Activated T-cell treated with anti-CD3 and anti-CD28 coated beads, Interleukin-2, amount 50 U/mL, for 72 hours (primary cell): ENCODE measurements around the gene ISCU. TPM values are rescaled to one million over a fixed set of nuclear protein-coding genes. Genes with fewer than 3 reads are reported as not detected.
"Not testable (repeated sequence)": the region's sequence is repeated elsewhere in the genome, so short reads cannot be mapped to it uniquely, and the experiment has no call there.

Experiments
- ATAC-seq, 2 donors: fragments of 150-1000 bp; cut with Tn5 transposase; replicated peaks in 1 of 2; 2 replicates each; pipeline ENCODE4 v1.10.0; 2021; ENCODE audit warnings: moderate library complexity in 2 of 2, mild to moderate bottlenecking in 1 of 2
- DNase-seq, 2 donors: peaks; one replicate each; pipeline ENCODE4 v3.0.0; 2021 to 2022; ENCODE audit warnings: mixed read lengths in 1 of 2
- H3K27ac Mint-ChIP-seq: one replicate; pipeline ENCODE4 v1.8.0; 2022; ENCODE audit warnings: mild to moderate bottlenecking, moderate library complexity, mixed read lengths
- H3K27me3 Mint-ChIP-seq: one replicate; pipeline ENCODE4 v1.8.0; 2022; ENCODE audit warnings: low read depth, mixed read lengths
- H3K36me3 Mint-ChIP-seq, 2 donors: one replicate each; pipeline ENCODE4 v1.8.0; 2022; ENCODE audit warnings: mixed read lengths in 2 of 2, mild to moderate bottlenecking in 1 of 2; ENCODE audit not compliant: insufficient read depth in 2 of 2
- H3K4me1 Mint-ChIP-seq: one replicate; pipeline ENCODE4 v1.8.0; 2022; ENCODE audit warnings: low read depth, mixed read lengths
- H3K4me3 Mint-ChIP-seq, 2 donors: one replicate each; pipeline ENCODE4 v1.8.0; 2022; ENCODE audit warnings: mild to moderate bottlenecking in 2 of 2, mixed read lengths in 2 of 2, moderate library complexity in 2 of 2
- H3K9me3 Mint-ChIP-seq, 2 donors: one replicate each; pipeline ENCODE4 v1.8.0; 2022; ENCODE audit warnings: mixed read lengths in 2 of 2
- total RNA-seq, 2 donors: library from RNA; stranded (reverse); gene quantifications; one replicate each; pipeline ENCODE4 v1.2.3, GENCODE V29; 2022

ISCU gene
- total RNA-seq, 2 donors from 2014 or later = 115 to 139 TPM

DNA sequence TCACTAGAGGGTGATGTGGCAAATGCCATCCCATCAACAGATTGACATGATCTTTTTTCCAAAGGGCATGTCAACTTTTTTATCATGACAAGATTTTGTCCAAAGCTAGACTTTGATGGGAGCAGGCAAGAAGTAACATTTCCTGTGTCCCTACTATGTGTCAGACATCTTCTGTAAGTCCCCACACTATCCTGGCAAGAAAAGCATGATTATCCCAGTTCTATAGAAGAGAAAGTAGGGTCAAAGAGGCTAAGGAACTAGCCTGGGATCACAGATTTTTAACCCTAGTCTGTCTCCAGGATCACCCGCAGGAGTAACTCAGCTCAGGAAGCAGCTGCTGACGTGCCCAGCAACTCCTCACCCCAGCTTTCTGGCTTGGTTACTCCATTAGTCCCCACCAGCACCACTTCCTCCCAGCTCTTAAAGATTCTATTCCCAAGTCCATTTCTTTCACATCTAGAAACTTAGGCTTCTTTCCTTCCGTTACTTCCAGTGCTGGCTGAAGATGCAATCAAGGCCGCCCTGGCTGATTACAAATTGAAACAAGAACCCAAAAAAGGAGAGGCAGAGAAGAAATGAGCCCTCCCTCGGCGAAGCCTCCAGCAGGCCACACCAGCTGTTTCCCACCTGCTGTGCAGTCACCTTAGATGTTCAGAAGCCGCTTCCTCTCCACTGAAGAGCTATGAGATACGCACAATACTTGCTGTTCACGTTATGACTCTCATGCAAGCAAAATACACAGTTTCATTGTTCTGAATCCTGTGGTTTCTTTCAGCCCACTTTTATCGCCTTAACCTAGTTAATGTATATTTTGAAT lies 6.2 kb downstream of the ISCU start:
- H3K9me3 Mint-ChIP-seq = no peaks in the 10 kb centered on the region

DNA sequence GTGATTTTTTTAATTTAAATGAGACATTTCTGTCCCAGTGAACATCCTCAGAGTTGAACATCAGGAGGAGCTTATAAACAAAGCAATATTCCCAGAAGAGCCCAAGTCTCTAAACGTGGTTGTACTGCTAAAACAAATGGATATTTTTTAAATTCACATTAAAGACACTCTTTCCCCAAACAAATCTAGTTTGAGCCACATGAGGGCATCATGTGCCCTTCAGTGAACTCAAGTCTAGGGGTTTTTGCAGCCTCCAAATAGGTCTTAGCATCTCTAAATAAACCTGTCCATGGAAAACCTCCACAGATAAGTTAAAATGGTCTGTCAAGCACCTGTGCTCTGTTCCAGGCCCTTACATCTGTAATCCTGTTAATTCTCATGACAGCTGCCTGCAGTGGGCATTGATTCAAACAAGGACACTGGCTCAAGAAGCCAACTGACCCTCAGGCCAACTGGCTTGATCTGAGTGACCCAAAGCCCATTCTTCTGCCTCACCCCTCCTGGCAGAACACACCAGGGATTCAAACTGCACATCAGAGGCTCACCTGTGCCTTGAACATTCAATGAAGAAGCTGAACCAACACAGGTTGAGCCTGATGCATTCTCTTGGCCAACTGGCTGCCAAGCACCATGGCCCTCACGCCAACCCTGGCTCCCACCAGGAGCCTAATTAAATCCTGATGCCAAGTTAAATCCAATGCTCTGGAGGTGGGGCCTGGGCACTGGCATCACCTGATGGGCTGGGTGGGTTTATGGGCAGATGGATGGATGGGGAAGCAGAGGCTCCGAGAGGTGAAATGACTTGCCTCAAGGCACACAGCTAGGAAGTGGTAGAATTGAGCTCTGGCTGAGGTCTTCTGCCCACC lies 8.6 kb downstream of the ISCU start:
- Mint-ChIP-seq H3K4me3 (peak overlapping the region in 1 of 2 donors; percentile 8), H3K27me3 (peaks cover 16% of the 10 kb centered on the region), H3K36me3 (peaks cover 14 to 20% of the 10 kb centered on the region in 2 donors), H3K9me3 (no peaks in the 10 kb centered on the region), H3K27ac (peak overlapping the region; percentile 58), H3K4me1 (peaks cover 94% of the 10 kb centered on the region)
- ATAC-seq = no peak
- DNase-seq = no peak

More for the DNA sequence above, 6.2 kb downstream of the ISCU start:
- peak overlapping the region; percentile 83 for H3K27ac Mint-ChIP-seq
- peaks cover 14 to 26% of the 10 kb centered on the region in 2 donors for H3K36me3 Mint-ChIP-seq
- peak overlapping the region; percentile 84 to 88 for H3K4me3 Mint-ChIP-seq
- peaks cover 89% of the 10 kb centered on the region for H3K4me1 Mint-ChIP-seq
- peak; percentile 78 to 83 for DNase-seq
- ATAC-seq = peak; percentile 88 to 92
- H3K27me3 Mint-ChIP-seq = no peaks in the 10 kb centered on the region

- DNase-seq (no peak), ATAC-seq (no peak)
- Mint-ChIP-seq H3K36me3 (peaks cover 14 to 20% of the 10 kb centered on the region in 2 donors), H3K4me3 (no peak overlapping the region), H3K9me3 (no peaks in the 10 kb centered on the region), H3K4me1 (peaks cover 92% of the 10 kb centered on the region), H3K27me3 (peaks cover 16% of the 10 kb centered on the region), H3K27ac (no peak overlapping the region)
Measured at GRCh38 chr12:108571609-108572165, 9.3 kb downstream of the ISCU start.

GRCh38 chr12:108572166-108572790 lies 9.9 kb downstream of the ISCU start:
- Mint-ChIP-seq H3K4me1 (peaks cover 87% of the 10 kb centered on the region), H3K27ac (no peak overlapping the region), H3K9me3 (no peaks in the 10 kb centered on the region), H3K36me3 (peaks cover 12 to 15% of the 10 kb centered on the region in 2 donors), H3K4me3 (peak overlapping the region in 1 of 2 donors; percentile 56), H3K27me3 (peaks cover 16% of the 10 kb centered on the region)
- DNase-seq (no peak), ATAC-seq (peak in 1 of 2 donors; percentile 27)

GRCh38 chr12:108573317-108573716 lies 10.9 kb downstream of the ISCU start:
- peak overlapping the region; percentile 51 for H3K27ac Mint-ChIP-seq
- H3K4me3 Mint-ChIP-seq = peak overlapping the region; percentile 52 to 56
- peaks cover 76% of the 10 kb centered on the region for H3K4me1 Mint-ChIP-seq
- DNase-seq (peak; percentile 49 to 56), ATAC-seq (peak; percentile 73 to 74)
- H3K27me3 Mint-ChIP-seq = peaks cover 16% of the 10 kb centered on the region
- H3K9me3 Mint-ChIP-seq = peaks cover 0 to 2% of the 10 kb centered on the region in 2 donors
- H3K36me3 Mint-ChIP-seq = peaks cover 7 to 10% of the 10 kb centered on the region in 2 donors

- peaks cover 16% of the 10 kb centered on the region for H3K27me3 Mint-ChIP-seq
- DNase-seq, ATAC-seq, H3K9me3 Mint-ChIP-seq, H3K27ac Mint-ChIP-seq, H3K36me3 Mint-ChIP-seq, H3K4me3 Mint-ChIP-seq: not testable (repeated sequence)
- peaks cover 67% of the 10 kb centered on the region for H3K4me1 Mint-ChIP-seq
Measured at GRCh38 chr12:108574276-108574675, 11.9 kb downstream of the ISCU start.

DNA sequence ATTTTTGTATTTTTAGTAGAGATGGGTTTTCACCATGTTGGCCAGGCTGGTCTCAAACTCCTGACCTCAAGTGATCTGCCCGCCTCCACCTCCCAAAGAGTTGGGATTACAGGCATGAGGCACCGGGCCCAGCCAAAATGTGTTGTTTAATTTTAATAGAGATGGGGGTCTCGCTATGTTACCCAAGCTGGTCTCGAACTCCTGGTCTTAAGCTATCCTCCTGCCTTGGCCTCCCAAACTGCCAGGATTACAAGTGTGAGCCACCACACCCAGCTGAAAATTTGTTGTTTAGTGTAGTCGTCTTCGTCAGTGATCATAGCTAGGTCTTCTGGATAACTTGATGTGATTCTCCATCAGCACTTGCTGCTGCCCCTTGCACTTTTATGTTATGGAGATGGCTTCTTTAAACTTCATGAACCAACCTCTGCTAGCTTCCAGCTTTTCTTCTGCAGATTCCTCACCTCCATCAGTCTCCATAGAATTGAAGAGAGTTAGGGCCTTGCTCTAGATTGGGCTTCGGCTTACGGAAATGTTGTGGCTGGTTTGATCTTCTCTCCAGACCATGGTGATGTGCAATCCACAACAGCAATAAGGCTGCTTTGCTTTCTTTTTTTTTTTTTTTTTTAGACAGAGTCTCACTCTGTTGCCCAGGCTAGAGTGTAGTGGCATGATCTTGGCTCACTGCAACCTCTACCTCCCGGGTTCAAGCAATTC lies 13.0 kb downstream of the ISCU start:
- no peak for DNase-seq
- peaks cover 57% of the 10 kb centered on the region for H3K4me1 Mint-ChIP-seq
- ATAC-seq = no peak

GRCh38 chr12:108576660-108577234 lies 14.4 kb downstream of the ISCU start:
- Mint-ChIP-seq H3K4me1 (peaks cover 46% of the 10 kb centered on the region), H3K4me3 (no peak overlapping the region)
- no peak for DNase-seq

More for the DNA sequence above, 13.0 kb downstream of the ISCU start:
- no peak overlapping the region for H3K27ac Mint-ChIP-seq
- peaks cover 2% of the 10 kb centered on the region in 2 donors for H3K36me3 Mint-ChIP-seq
- peaks cover 16% of the 10 kb centered on the region for H3K27me3 Mint-ChIP-seq
- H3K9me3 Mint-ChIP-seq = peaks cover 7 to 10% of the 10 kb centered on the region in 2 donors
- peak overlapping the region in 1 of 2 donors; percentile 28 for H3K4me3 Mint-ChIP-seq

DNA sequence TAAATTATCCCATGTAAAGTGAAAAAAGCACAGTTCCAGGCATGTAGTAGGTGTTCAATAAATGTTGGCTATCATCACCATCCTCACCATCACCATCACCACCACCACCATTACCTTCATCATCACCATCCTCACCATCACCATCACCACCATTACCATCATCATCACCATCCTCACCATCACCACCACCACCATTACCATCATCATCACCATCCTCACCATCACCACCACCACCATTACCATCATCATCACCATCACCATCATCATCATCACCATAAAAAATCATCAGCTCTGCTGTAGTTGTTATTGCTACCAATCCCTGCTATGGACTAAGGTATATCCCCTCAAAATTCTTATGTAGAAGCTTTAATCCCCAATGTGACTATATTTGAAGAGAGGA lies 15.1 kb downstream of the ISCU start:
- peaks cover 7 to 10% of the 10 kb centered on the region in 2 donors for H3K9me3 Mint-ChIP-seq
- peaks cover 16% of the 10 kb centered on the region for H3K27me3 Mint-ChIP-seq
- DNase-seq (no peak), ATAC-seq (no peak)
- H3K27ac Mint-ChIP-seq = no peak overlapping the region
- H3K36me3 Mint-ChIP-seq = peaks cover 2% of the 10 kb centered on the region in 2 donors
- peaks cover 39% of the 10 kb centered on the region for H3K4me1 Mint-ChIP-seq
- H3K4me3 Mint-ChIP-seq = no peak overlapping the region

More at GRCh38 chr12:108576660-108577234, 14.4 kb downstream of the ISCU start:
- no peak overlapping the region for H3K27ac Mint-ChIP-seq
- H3K36me3 Mint-ChIP-seq = peaks cover 2% of the 10 kb centered on the region in 2 donors
- peaks cover 7 to 10% of the 10 kb centered on the region in 2 donors for H3K9me3 Mint-ChIP-seq
- no peak for ATAC-seq
- H3K27me3 Mint-ChIP-seq = peaks cover 16% of the 10 kb centered on the region

GRCh38 chr12:108578264-108578663 lies 15.9 kb downstream of the ISCU start:
- Mint-ChIP-seq H3K4me3 (no peak overlapping the region), H3K4me1 (peaks cover 31% of the 10 kb centered on the region), H3K27me3 (peaks cover 16% of the 10 kb centered on the region), H3K27ac (no peak overlapping the region), H3K9me3 (peaks cover 7 to 10% of the 10 kb centered on the region in 2 donors), H3K36me3 (peaks cover 2% of the 10 kb centered on the region in 2 donors)
- ATAC-seq = no peak
- no peak for DNase-seq

DNA sequence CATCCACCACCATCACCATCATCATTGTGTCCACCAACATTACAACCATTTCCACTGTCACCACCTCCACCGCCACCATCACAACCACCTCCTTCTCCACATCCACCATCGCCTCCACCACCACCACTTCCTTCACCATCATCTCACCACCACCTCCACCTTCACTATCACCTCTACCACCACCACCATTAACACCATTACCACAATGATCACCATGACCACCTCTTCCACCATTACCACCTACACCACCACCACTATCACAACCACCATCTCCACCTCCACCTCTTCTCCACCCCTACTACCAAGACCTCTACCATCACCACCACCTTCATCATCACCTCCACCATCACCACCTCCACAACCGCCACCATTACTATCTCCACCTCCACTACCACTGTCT lies 16.4 kb downstream of the ISCU start:
- no peak overlapping the region for H3K4me3 Mint-ChIP-seq
- ATAC-seq = no peak

More for the DNA sequence above, 16.4 kb downstream of the ISCU start:
- H3K27ac Mint-ChIP-seq = peak overlapping the region; percentile 17
- peaks cover 2% of the 10 kb centered on the region in 2 donors for H3K36me3 Mint-ChIP-seq
- DNase-seq = no peak
- peaks cover 7 to 10% of the 10 kb centered on the region in 2 donors for H3K9me3 Mint-ChIP-seq
- peaks cover 16% of the 10 kb centered on the region for H3K27me3 Mint-ChIP-seq
- H3K4me1 Mint-ChIP-seq = peaks cover 25% of the 10 kb centered on the region
